GM23338 (cell line): ENCODE data around the gene LCE6A. TPM values are rescaled to one million over a fixed set of nuclear protein-coding genes. Genes with fewer than 3 reads are reported as not detected.

Experiments used
- ATAC-seq: fragments of 200-7000 bp; cut with Tn5 transposase; 3 replicates; pipeline ENCODE4 v1.9.1; 2020
- DNase-seq: peaks from one replicate; pipeline ENCODE4 v3.0.0-alpha.2; 2015; ENCODE audit warnings: low spot score
- H2AFZ ChIP-seq: fragments of 200-600 bp; sonication (generic); 2 replicates; pipeline ENCODE4 v1.8.0; 2016; ENCODE audit warnings: antibody characterized with exemption, mild to moderate bottlenecking, moderate library complexity
- H3F3A ChIP-seq: fragments of 200-600 bp; sonication (generic); replicated peaks from 2 replicates; pipeline ENCODE4 v1.8.0; 2017; ENCODE audit warnings: antibody characterized with exemption, mixed run types, low read depth
- H3K27ac ChIP-seq: fragments of 200-600 bp; sonication (generic); 2 replicates; pipeline ENCODE4 v1.6.1; 2016; ENCODE audit warnings: low read depth
- H3K27me3 ChIP-seq: fragments of 200-600 bp; sonication (generic); 2 replicates; pipeline ENCODE4 v1.8.0; 2016; ENCODE audit warnings: mild to moderate bottlenecking, mixed run types, moderate library complexity; ENCODE audit not compliant: insufficient read depth
- H3K36me3 ChIP-seq: fragments of 200-600 bp; sonication (generic); 2 replicates; pipeline ENCODE4 v1.8.0; 2016; ENCODE audit warnings: mild to moderate bottlenecking; ENCODE audit not compliant: insufficient read depth
- H3K4me1 ChIP-seq: fragments of 200-600 bp; sonication (generic); 2 replicates; pipeline ENCODE4 v1.8.0; 2016; ENCODE audit warnings: mild to moderate bottlenecking, moderate library complexity; ENCODE audit not compliant: insufficient read depth
- H3K4me2 ChIP-seq: fragments of 200-600 bp; sonication (generic); 2 replicates; pipeline ENCODE4 v1.7.1; 2017; ENCODE audit warnings: mixed run types
- H3K4me3 ChIP-seq: fragments of 200-600 bp; sonication (generic); 2 replicates; pipeline ENCODE4 v1.6.1; 2016; ENCODE audit warnings: mixed run types
- H3K79me2 ChIP-seq: fragments of 200-600 bp; sonication (generic); replicated peaks from 2 replicates; pipeline ENCODE4 v1.8.0; 2017; ENCODE audit warnings: mild to moderate bottlenecking; ENCODE audit not compliant: insufficient read depth
- H3K9me2 ChIP-seq: fragments of 200-600 bp; sonication (generic); 2 replicates; pipeline ENCODE4 v1.8.0; 2017; ENCODE audit not compliant: insufficient read depth
- H4K20me1 ChIP-seq: fragments of 200-600 bp; sonication (generic); replicated peaks from 2 replicates; pipeline ENCODE4 v1.8.0; 2017; ENCODE audit warnings: mild to moderate bottlenecking; ENCODE audit not compliant: insufficient read depth
- H3K27ac Mint-ChIP-seq: 2 replicates; pipeline ENCODE4 v1.8.0; 2020; ENCODE audit warnings: inconsistent platforms, mild to moderate bottlenecking, moderate library complexity, mixed read lengths
- H3K27me3 Mint-ChIP-seq: 3 replicates; pipeline ENCODE4 v1.8.0; 2022; ENCODE audit warnings: low read depth, mild to moderate bottlenecking, moderate library complexity, mixed read lengths, inconsistent platforms; ENCODE audit not compliant: insufficient read depth, poor library complexity
- H3K36me3 Mint-ChIP-seq: 3 replicates; pipeline ENCODE4 v1.8.0; 2021; ENCODE audit warnings: low read depth, mild to moderate bottlenecking, inconsistent platforms, moderate library complexity, mixed read lengths
- H3K4me1 Mint-ChIP-seq: 3 replicates; pipeline ENCODE4 v1.8.0; 2020; ENCODE audit warnings: mild to moderate bottlenecking, inconsistent platforms, mixed read lengths
- H3K4me3 Mint-ChIP-seq: 3 replicates; pipeline ENCODE4 v1.8.0; 2021; ENCODE audit warnings: moderate library complexity, mild to moderate bottlenecking, inconsistent platforms, mixed read lengths
- H3K9me3 Mint-ChIP-seq: 3 replicates; pipeline ENCODE4 v1.8.0; 2020; ENCODE audit warnings: moderate library complexity, mild to moderate bottlenecking, inconsistent platforms, mixed read lengths
- polyA plus RNA-seq: library from polyadenylated mRNA; unstranded; fragments of >200 nt; fragmentation: Nextera tagmentation; extraction: Ambion mirVana; gene quantifications from 2 replicates; pipeline ENCODE4 v1.2.1, GENCODE V29; 2016
- total RNA-seq: library from RNA; depleted of rRNA; stranded (reverse); fragments of >200 nt; shearing (Covaris generic); gene quantifications from 2 replicates; pipeline ENCODE4 v1.2.3, GENCODE V29; 2014
- TF ChIP-seq, protein P1 (sequence below): fragments of 250-450 bp; sonication (Bioruptor Pico); IDR thresholded peaks from 2 replicates; pipeline ENCODE4 v1.5.0; 2020; ENCODE audit warnings: mild to moderate bottlenecking, moderate library complexity
- TF ChIP-seq, protein P2 (sequence below): IDR thresholded peaks from one replicate; pipeline ENCODE4 v1.6.1; 2018; ENCODE audit warnings: antibody characterized with exemption; ENCODE audit not compliant: unreplicated experiment

The LCE6A gene
- total and polyA plus RNA-seq, 2 experiments from 2014 or later = not detected

DNA sequence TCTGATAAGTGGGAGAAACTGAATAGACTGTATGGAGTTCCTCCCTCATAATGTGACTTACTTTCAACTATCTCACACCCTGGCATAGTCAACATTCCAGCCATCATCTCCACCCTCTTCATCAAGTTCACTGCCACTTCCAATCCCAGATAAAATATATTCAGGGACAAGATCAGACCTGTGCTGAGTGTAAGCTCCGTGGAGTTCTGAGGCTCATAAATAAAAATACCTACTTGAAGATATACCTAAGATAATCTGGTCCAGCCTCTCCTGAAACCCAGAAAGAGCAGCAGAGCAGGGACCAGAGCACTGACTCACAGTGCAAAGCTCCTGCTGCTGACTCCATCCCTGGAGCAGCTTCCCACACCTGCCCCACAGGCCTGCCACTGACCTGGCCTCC is 15.4 kb downstream of the LCE6A start:
- no peak overlapping the region for H3K4me3 Mint-ChIP-seq
- no peak overlapping the region for H3K4me2 ChIP-seq
- no peak overlapping the region for H3K27ac Mint-ChIP-seq
- no peaks in the 10 kb centered on the region for H3K27me3 ChIP-seq
- H3K9me2 ChIP-seq = peaks cover 20% of the 10 kb centered on the region
- H3K9me3 Mint-ChIP-seq = no peaks in the 10 kb centered on the region
- H3K4me1 ChIP-seq = no peaks in the 10 kb centered on the region
- H3F3A ChIP-seq = no peaks in the 10 kb centered on the region
- TF ChIP-seq, protein P1, sequence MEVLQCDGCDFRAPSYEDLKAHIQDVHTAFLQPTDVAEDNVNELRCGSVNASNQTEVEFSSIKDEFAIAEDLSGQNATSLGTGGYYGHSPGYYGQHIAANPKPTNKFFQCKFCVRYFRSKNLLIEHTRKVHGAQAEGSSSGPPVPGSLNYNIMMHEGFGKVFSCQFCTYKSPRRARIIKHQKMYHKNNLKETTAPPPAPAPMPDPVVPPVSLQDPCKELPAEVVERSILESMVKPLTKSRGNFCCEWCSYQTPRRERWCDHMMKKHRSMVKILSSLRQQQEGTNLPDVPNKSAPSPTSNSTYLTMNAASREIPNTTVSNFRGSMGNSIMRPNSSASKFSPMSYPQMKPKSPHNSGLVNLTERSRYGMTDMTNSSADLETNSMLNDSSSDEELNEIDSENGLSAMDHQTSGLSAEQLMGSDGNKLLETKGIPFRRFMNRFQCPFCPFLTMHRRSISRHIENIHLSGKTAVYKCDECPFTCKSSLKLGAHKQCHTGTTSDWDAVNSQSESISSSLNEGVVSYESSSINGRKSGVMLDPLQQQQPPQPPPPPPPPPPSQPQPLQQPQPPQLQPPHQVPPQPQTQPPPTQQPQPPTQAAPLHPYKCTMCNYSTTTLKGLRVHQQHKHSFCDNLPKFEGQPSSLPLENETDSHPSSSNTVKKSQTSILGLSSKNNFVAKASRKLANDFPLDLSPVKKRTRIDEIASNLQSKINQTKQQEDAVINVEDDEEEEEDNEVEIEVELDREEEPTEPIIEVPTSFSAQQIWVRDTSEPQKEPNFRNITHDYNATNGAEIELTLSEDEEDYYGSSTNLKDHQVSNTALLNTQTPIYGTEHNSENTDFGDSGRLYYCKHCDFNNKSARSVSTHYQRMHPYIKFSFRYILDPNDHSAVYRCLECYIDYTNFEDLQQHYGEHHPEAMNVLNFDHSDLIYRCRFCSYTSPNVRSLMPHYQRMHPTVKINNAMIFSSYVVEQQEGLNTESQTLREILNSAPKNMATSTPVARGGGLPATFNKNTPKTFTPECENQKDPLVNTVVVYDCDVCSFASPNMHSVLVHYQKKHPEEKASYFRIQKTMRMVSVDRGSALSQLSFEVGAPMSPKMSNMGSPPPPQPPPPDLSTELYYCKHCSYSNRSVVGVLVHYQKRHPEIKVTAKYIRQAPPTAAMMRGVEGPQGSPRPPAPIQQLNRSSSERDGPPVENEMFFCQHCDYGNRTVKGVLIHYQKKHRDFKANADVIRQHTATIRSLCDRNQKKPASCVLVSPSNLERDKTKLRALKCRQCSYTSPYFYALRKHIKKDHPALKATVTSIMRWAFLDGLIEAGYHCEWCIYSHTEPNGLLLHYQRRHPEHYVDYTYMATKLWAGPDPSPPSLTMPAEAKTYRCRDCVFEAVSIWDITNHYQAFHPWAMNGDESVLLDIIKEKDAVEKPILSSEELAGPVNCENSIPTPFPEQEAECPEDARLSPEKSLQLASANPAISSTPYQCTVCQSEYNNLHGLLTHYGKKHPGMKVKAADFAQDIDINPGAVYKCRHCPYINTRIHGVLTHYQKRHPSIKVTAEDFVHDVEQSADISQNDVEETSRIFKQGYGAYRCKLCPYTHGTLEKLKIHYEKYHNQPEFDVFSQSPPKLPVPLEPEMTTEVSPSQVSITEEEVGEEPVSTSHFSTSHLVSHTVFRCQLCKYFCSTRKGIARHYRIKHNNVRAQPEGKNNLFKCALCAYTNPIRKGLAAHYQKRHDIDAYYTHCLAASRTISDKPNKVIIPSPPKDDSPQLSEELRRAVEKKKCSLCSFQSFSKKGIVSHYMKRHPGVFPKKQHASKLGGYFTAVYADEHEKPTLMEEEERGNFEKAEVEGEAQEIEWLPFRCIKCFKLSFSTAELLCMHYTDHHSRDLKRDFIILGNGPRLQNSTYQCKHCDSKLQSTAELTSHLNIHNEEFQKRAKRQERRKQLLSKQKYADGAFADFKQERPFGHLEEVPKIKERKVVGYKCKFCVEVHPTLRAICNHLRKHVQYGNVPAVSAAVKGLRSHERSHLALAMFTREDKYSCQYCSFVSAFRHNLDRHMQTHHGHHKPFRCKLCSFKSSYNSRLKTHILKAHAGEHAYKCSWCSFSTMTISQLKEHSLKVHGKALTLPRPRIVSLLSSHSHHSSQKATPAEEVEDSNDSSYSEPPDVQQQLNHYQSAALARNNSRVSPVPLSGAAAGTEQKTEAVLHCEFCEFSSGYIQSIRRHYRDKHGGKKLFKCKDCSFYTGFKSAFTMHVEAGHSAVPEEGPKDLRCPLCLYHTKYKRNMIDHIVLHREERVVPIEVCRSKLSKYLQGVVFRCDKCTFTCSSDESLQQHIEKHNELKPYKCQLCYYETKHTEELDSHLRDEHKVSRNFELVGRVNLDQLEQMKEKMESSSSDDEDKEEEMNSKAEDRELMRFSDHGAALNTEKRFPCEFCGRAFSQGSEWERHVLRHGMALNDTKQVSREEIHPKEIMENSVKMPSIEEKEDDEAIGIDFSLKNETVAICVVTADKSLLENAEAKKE (CRISPR knock-in tag) = no peak
- peaks cover 3% of the 10 kb centered on the region; the same call in 1 of the 3 replicates for H3K4me1 Mint-ChIP-seq
- ATAC-seq (no peak), DNase-seq (no peak)
- no peaks in the 10 kb centered on the region for H4K20me1 ChIP-seq
- no peak overlapping the region for H3K4me3 ChIP-seq
- no peak overlapping the region for H2AFZ ChIP-seq
- no peaks in the 10 kb centered on the region for H3K36me3 Mint-ChIP-seq
- H3K27ac ChIP-seq = no peak overlapping the region
- no peaks in the 10 kb centered on the region for H3K36me3 ChIP-seq
- H3K27me3 Mint-ChIP-seq = no peaks in the 10 kb centered on the region
- H3K79me2 ChIP-seq = no peaks in the 10 kb centered on the region

DNA sequence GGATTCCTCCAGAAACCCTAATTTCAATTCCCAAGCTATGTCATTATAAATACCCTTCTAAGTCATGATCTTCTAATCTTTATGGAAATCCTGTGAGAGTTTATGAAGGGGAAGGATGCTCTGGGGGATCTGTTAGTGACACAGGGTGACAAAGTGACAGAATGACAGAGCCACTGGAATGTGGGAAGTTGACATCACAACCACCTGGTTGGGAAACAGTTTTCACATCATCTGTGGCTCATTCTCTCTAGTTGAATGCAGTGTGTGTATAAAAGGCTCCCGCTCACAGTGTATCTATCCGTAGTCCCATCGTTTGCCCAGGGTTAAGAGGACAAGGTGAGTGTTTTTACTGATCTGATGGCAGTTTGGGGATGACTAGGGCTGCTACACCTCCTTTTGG is 17.0 kb downstream of the LCE6A start, which contains the start of gene LCE7A:
LCE7A (plus strand) TSS at position 301 of the 400 bp plus-strand sequence. CDS start 702 bp downstream, outside the sequence.
- Histone ChIP-seq H2AFZ (no peak within 1 kb of the TSS), H3K36me3 (no peaks in the 10 kb centered on the region), H3K79me2 (no peaks in the 10 kb centered on the region), H3F3A (no peaks in the 10 kb centered on the region), H3K4me2 (no peak within 1 kb of the TSS), H3K27ac (no peak within 1 kb of the TSS), H3K4me1 (no peaks in the 10 kb centered on the region), H4K20me1 (no peaks in the 10 kb centered on the region), H3K9me2 (peaks cover 16% of the 10 kb centered on the region), H3K27me3 (no peaks in the 10 kb centered on the region), H3K4me3 (no peak within 1 kb of the TSS)
- H3K36me3 Mint-ChIP-seq = no peaks in the 10 kb centered on the region
- no peaks in the 10 kb centered on the region for H3K9me3 Mint-ChIP-seq
- no peaks in the 10 kb centered on the region for H3K27me3 Mint-ChIP-seq
- ATAC-seq (no peak), DNase-seq (no peak)
- H3K27ac Mint-ChIP-seq = no peak within 1 kb of the TSS
- H3K4me1 Mint-ChIP-seq = peaks cover 3% of the 10 kb centered on the region; the same call in 1 of the 3 replicates
- no peak within 1 kb of the TSS for H3K4me3 Mint-ChIP-seq
- TF ChIP-seq, protein P1 (CRISPR knock-in tag) = no peak
- TF ChIP-seq, protein P2, sequence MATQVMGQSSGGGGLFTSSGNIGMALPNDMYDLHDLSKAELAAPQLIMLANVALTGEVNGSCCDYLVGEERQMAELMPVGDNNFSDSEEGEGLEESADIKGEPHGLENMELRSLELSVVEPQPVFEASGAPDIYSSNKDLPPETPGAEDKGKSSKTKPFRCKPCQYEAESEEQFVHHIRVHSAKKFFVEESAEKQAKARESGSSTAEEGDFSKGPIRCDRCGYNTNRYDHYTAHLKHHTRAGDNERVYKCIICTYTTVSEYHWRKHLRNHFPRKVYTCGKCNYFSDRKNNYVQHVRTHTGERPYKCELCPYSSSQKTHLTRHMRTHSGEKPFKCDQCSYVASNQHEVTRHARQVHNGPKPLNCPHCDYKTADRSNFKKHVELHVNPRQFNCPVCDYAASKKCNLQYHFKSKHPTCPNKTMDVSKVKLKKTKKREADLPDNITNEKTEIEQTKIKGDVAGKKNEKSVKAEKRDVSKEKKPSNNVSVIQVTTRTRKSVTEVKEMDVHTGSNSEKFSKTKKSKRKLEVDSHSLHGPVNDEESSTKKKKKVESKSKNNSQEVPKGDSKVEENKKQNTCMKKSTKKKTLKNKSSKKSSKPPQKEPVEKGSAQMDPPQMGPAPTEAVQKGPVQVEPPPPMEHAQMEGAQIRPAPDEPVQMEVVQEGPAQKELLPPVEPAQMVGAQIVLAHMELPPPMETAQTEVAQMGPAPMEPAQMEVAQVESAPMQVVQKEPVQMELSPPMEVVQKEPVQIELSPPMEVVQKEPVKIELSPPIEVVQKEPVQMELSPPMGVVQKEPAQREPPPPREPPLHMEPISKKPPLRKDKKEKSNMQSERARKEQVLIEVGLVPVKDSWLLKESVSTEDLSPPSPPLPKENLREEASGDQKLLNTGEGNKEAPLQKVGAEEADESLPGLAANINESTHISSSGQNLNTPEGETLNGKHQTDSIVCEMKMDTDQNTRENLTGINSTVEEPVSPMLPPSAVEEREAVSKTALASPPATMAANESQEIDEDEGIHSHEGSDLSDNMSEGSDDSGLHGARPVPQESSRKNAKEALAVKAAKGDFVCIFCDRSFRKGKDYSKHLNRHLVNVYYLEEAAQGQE = no peak
